Left lung (tissue), 10 donors: Measurements from ENCODE around the gene TFDP1. TPM values are rescaled to one million over a fixed set of nuclear protein-coding genes. Genes with fewer than 3 reads are reported as not detected.

Source experiments
- ATAC-seq: fragments of 200-7000 bp; cut with Tn5 transposase; one replicate; pipeline ENCODE4 v1.9.1; 2020; ENCODE audit warnings: moderate library complexity
- DNase-seq, 4 donors: peaks; one replicate each; pipeline ENCODE4 v3.0.0-alpha.2; 2013 to 2020
- H3K27ac ChIP-seq, 2 donors: fragments of 200-600 bp; sonication (generic) in 1 of 2; one replicate each; pipeline versions ENCODE4 v1.5.0 to v1.8.0; 2020 to 2021
- H3K27me3 ChIP-seq, 2 donors: fragments of 200-600 bp; sonication (generic) in 1 of 2; one replicate each; pipeline versions ENCODE4 v1.5.0 to v1.8.0; 2020 to 2021
- H3K36me3 ChIP-seq, 2 donors: fragments of 200-600 bp; sonication (generic) in 1 of 2; one replicate each; pipeline versions ENCODE4 v1.5.0 to v1.8.0; 2020 to 2021
- H3K4me1 ChIP-seq, 2 donors: fragments of 200-600 bp; one replicate each; pipeline ENCODE4 v1.8.0; 2021
- H3K4me3 ChIP-seq, 2 donors: fragments of 200-600 bp; sonication (generic) in 1 of 2; one replicate each; pipeline versions ENCODE4 v1.5.0 to v1.8.0; 2020 to 2021; ENCODE audit warnings: mild to moderate bottlenecking in 1 of 2
- H3K9me3 ChIP-seq, 2 donors: fragments of 200-600 bp; sonication (generic) in 1 of 2; one replicate each; pipeline versions ENCODE4 v1.5.0 to v1.8.0; 2020 to 2021
- CTCF ChIP-seq, 2 donors: fragments of 200-600 bp; sonication (generic) in 1 of 2; IDR thresholded peaks; one replicate each; pipeline versions ENCODE4 v1.5.0 to v1.8.0; 2021; ENCODE audit warnings: antibody characterized with exemption in 2 of 2
- intact Hi-C, 2 donors: fragments of 100-400 bp; cut with DNase I; formaldehyde crosslinking; loops; one replicate each; pipeline versions ENCODE4 v1.11.2 to v1.14.2; 2022
- polyA plus RNA-seq, 6 donors: library from polyadenylated mRNA; unstranded; fragments of 120-200 nt; gene quantifications; one replicate each; pipeline ENCODE4 v1.2.1, GENCODE V29; 2013; ENCODE audit not compliant: insufficient read length in 6 of 6
- total RNA-seq, 2 donors: library from RNA; stranded (reverse); fragmentation: NEBNext Ultra II Directional; extraction: Animal tissue kit (Norgen Biotek cat#: 25700); gene quantifications; one replicate each; pipeline ENCODE4 v1.2.1, GENCODE V29; 2021
- donor health status: DM: no; HTN: yes; CAD: no.
- donor health status: DM: no; HTN: no; CAD: no.

TFDP1 gene
- total and polyA plus RNA-seq, 8 donors = 48.8 to 99.5 (median 81.7) TPM

- no peak overlapping the region for H3K4me3 ChIP-seq
- H3K36me3 ChIP-seq = no peaks in the 10 kb centered on the region
- ATAC-seq = no peak
- intact Hi-C loops = no loop called here
- H3K4me1 ChIP-seq = no peaks in the 10 kb centered on the region
- TF ChIP-seq CTCF (IDR thresholded peaks at IDR 0.05) = no peak
- DNase-seq = peak in 2 of 4 donors; percentile 11 to 58
- no peak overlapping the region for H3K27ac ChIP-seq
- no peaks in the 10 kb centered on the region for H3K27me3 ChIP-seq
- H3K9me3 ChIP-seq = peaks cover 0 to 22% of the 10 kb centered on the region in 2 donors
Observed at GRCh38 chr13:113658836-113659235, 74.3 kb downstream of the TFDP1 start.

GRCh38 chr13:113659337-113659736 is 74.8 kb downstream of the TFDP1 start:
- no peaks in the 10 kb centered on the region for H3K27me3 ChIP-seq
- no peak overlapping the region for H3K4me3 ChIP-seq
- H3K9me3 ChIP-seq = peaks cover 0 to 22% of the 10 kb centered on the region in 2 donors
- ATAC-seq = no peak
- TF ChIP-seq CTCF (IDR thresholded peaks at IDR 0.05) = no peak
- H3K36me3 ChIP-seq = no peaks in the 10 kb centered on the region
- DNase-seq = no peak
- no peak overlapping the region for H3K27ac ChIP-seq
- no peaks in the 10 kb centered on the region for H3K4me1 ChIP-seq
- intact Hi-C loops = no loop called here

GRCh38 chr13:113660066-113660465 is 75.5 kb downstream of the TFDP1 start:
- no peak for TF ChIP-seq CTCF (IDR thresholded peaks at IDR 0.05)
- ATAC-seq = no peak
- no peaks in the 10 kb centered on the region for H3K36me3 ChIP-seq
- intact Hi-C loops = no loop called here
- H3K27me3 ChIP-seq = no peaks in the 10 kb centered on the region
- peak in 1 of 4 donors; percentile 2 for DNase-seq
- peaks cover 0 to 22% of the 10 kb centered on the region in 2 donors for H3K9me3 ChIP-seq
- no peak overlapping the region for H3K27ac ChIP-seq
- no peaks in the 10 kb centered on the region for H3K4me1 ChIP-seq
- no peak overlapping the region for H3K4me3 ChIP-seq

GRCh38 chr13:113661509-113661908 is 77.0 kb downstream of the TFDP1 start:
- intact Hi-C loops = no loop called here
- no peak for DNase-seq
- H3K27ac ChIP-seq = no peak overlapping the region
- no peak for ATAC-seq
- no peak overlapping the region for H3K4me3 ChIP-seq
- TF ChIP-seq CTCF (IDR thresholded peaks at IDR 0.05) = no peak
- H3K9me3 ChIP-seq = peaks cover 0 to 22% of the 10 kb centered on the region in 2 donors
- H3K36me3 ChIP-seq = no peaks in the 10 kb centered on the region
- no peaks in the 10 kb centered on the region for H3K27me3 ChIP-seq
- H3K4me1 ChIP-seq = no peaks in the 10 kb centered on the region

- Histone ChIP-seq H3K4me3 (no peak overlapping the region), H3K36me3 (no peaks in the 10 kb centered on the region), H3K9me3 (peaks cover 0 to 22% of the 10 kb centered on the region in 2 donors), H3K27ac (no peak overlapping the region), H3K27me3 (no peaks in the 10 kb centered on the region), H3K4me1 (no peaks in the 10 kb centered on the region)
- peak in 1 of 4 donors; percentile 9 for DNase-seq
- no peak for ATAC-seq
- no peak for TF ChIP-seq CTCF (IDR thresholded peaks at IDR 0.05)
- intact Hi-C loops = no loop called here
Observed at GRCh38 chr13:113663934-113664333, 79.4 kb downstream of the TFDP1 start.
